Esophagus squamous epithelium (tissue), 5 donors: ENCODE measurements around the gene TAF11L5. TPM values are rescaled to one million over a fixed set of nuclear protein-coding genes. Genes with fewer than 3 reads are reported as not detected.
"Not testable (repeated sequence)": the region's sequence is repeated elsewhere in the genome, so short reads cannot be mapped to it uniquely, and the experiment has no call there.

Experiments used
- DNase-seq: peaks from one replicate; lab custom pipeline; 2025; lab: John Stamatoyannopoulos, UW
- H3K27ac ChIP-seq, 4 donors: fragments of 200-600 bp; sonication (generic); one replicate each; pipeline ENCODE4 v1.5.1; 2016 to 2019; ENCODE audit warnings: mild to moderate bottlenecking in 1 of 4
- H3K27me3 ChIP-seq, 4 donors: fragments of 200-600 bp; sonication (generic); 1 replicate in 3 of 4; 2 replicates in 1 of 4; pipeline versions ENCODE4 v1.5.1 to v1.6.0; 2017 to 2021; ENCODE audit warnings: antibody characterized with exemption in 1 of 4
- H3K36me3 ChIP-seq, 3 donors: fragments of 200-600 bp; sonication (generic); one replicate each; pipeline ENCODE4 v1.5.1; 2016 to 2019
- H3K4me1 ChIP-seq, 3 donors: fragments of 200-600 bp; sonication (generic); one replicate each; pipeline ENCODE4 v1.5.1; 2017 to 2019
- H3K4me3 ChIP-seq, 4 donors: fragments of 200-600 bp; sonication (generic); 1 replicate in 3 of 4; 2 replicates in 1 of 4; pipeline ENCODE4 v1.5.1; 2016 to 2019; ENCODE audit warnings: mild to moderate bottlenecking in 2 of 4, moderate library complexity in 1 of 4
- H3K9me3 ChIP-seq, 3 donors: fragments of 200-600 bp; sonication (generic); one replicate each; pipeline ENCODE4 v1.5.1; 2016 to 2019
- CTCF ChIP-seq, 6 experiments: fragments of 450-650 bp in 4 of 6; fragments of 200-600 bp in 2 of 6; sonication (generic) in 2 of 6; IDR thresholded peaks; one replicate each; pipeline ENCODE4 v1.5.1; 2016 to 2019; ENCODE audit warnings: antibody characterized with exemption in 6 of 6, mild to moderate bottlenecking in 4 of 6, moderate library complexity in 4 of 6
- POLR2A ChIP-seq, 4 donors: fragments of 450-650 bp; IDR thresholded peaks; one replicate each; pipeline ENCODE4 v1.6.1; 2017; ENCODE audit warnings: antibody characterized with exemption in 4 of 4, mild to moderate bottlenecking in 4 of 4, moderate library complexity in 3 of 4
- WGBS, 2 donors: methylation state at CpG; one replicate each; pipeline ENCODE4 v1.1.5; 2018; 5-methylcytosine and 5-hydroxymethylcytosine counted together
- intact Hi-C: fragments of 100-400 bp; cut with DNase I; formaldehyde crosslinking; loops from one replicate; pipeline ENCODE4 v1.15.0; 2022
- total RNA-seq, 4 donors: library from RNA; depleted of rRNA; stranded (reverse); fragments of >200 nt; gene quantifications; one replicate each; pipeline ENCODE4 v1.1.0, GENCODE V29; 2016
- donor health status: DM: yes; HTN: yes; CAD: no.

Gene TAF11L5
- not detected for total RNA-seq

- DNase-seq, H3K27me3 ChIP-seq, H3K27ac ChIP-seq, intact Hi-C loops, H3K4me3 ChIP-seq, H3K9me3 ChIP-seq, H3K4me1 ChIP-seq, H3K36me3 ChIP-seq: not testable (repeated sequence)
- no CpG with 5 or more reads among the region's 15 CpGs for WGBS, 2 donors
Measured at GRCh38 chr5:17524935-17525334, at the start of gene TAF11L5. Gene TAF11L5, plus strand, starts transcription at chr5:17525235.

- Histone ChIP-seq H3K36me3 (no peaks in the 10 kb centered on the region), H3K4me1 (no peaks in the 10 kb centered on the region), H3K9me3 (no peaks in the 10 kb centered on the region), H3K27me3 (no peaks in the 10 kb centered on the region), H3K27ac (no peak overlapping the region), H3K4me3 (no peak overlapping the region)
- intact Hi-C loops, result no loop called here
- TF ChIP-seq POLR2A (IDR thresholded peaks at IDR 0.05), result no peak
- no peak for TF ChIP-seq CTCF (IDR thresholded peaks at IDR 0.05)
- DNase-seq, result no peak
- 70 to 84% methylated on average over 3 of the region's 3 CpGs for WGBS, 2 donors
Measured at GRCh38 chr5:17477043-17477442, 48.0 kb upstream of the TAF11L5 start.

GRCh38 chr5:17477573-17478265, 47.3 kb upstream of the TAF11L5 start:
- H3K36me3 ChIP-seq, result no peaks in the 10 kb centered on the region
- WGBS, 2 donors, result 73 to 86% methylated on average over 7 of the region's 7 CpGs
- H3K9me3 ChIP-seq, result no peaks in the 10 kb centered on the region
- TF ChIP-seq CTCF (IDR thresholded peaks at IDR 0.05), result no peak
- TF ChIP-seq POLR2A (IDR thresholded peaks at IDR 0.05), result no peak
- no peak overlapping the region for H3K27ac ChIP-seq
- H3K4me3 ChIP-seq, result no peak overlapping the region
- intact Hi-C loops, result no loop called here
- no peak for DNase-seq
- no peaks in the 10 kb centered on the region for H3K27me3 ChIP-seq
- no peaks in the 10 kb centered on the region for H3K4me1 ChIP-seq

GRCh38 chr5:17481378-17481777, 43.7 kb upstream of the TAF11L5 start:
- Histone ChIP-seq H3K27ac (no peak overlapping the region), H3K4me1 (no peaks in the 10 kb centered on the region), H3K9me3 (no peaks in the 10 kb centered on the region), H3K4me3 (no peak overlapping the region), H3K36me3 (no peaks in the 10 kb centered on the region), H3K27me3 (no peaks in the 10 kb centered on the region)
- intact Hi-C loops, result no loop called here
- WGBS, 2 donors, result 62 to 76% methylated on average over 4 of the region's 4 CpGs
- no peak for TF ChIP-seq POLR2A (IDR thresholded peaks at IDR 0.05)
- DNase-seq, result no peak

- no peaks in the 10 kb centered on the region for H3K4me1 ChIP-seq
- no peaks in the 10 kb centered on the region for H3K9me3 ChIP-seq
- intact Hi-C loops, result no loop called here
- H3K36me3 ChIP-seq, result no peaks in the 10 kb centered on the region
- H3K27ac ChIP-seq, result no peak overlapping the region
- no peaks in the 10 kb centered on the region for H3K27me3 ChIP-seq
- H3K4me3 ChIP-seq, result no peak overlapping the region
- 66 to 67% methylated on average over 2 of the region's 2 CpGs for WGBS, 2 donors
- TF ChIP-seq POLR2A (IDR thresholded peaks at IDR 0.05), result no peak
- no peak for TF ChIP-seq CTCF (IDR thresholded peaks at IDR 0.05)
- no peak for DNase-seq
Measured at GRCh38 chr5:17482790-17483189, 42.2 kb upstream of the TAF11L5 start.

- H3K4me1 ChIP-seq, H3K36me3 ChIP-seq, H3K4me3 ChIP-seq, H3K9me3 ChIP-seq, intact Hi-C loops, DNase-seq, H3K27me3 ChIP-seq, H3K27ac ChIP-seq: not testable (repeated sequence)
- WGBS, 2 donors, result 87 to 93% methylated on average over 8 to 10 of the region's 10 CpGs
Measured at GRCh38 chr5:17486464-17487173, 38.4 kb upstream of the TAF11L5 start.
